DND-41 (cell line): ENCODE data around the gene PTPRO.
A peak's percentile ranks its signal among the peaks of the same experiment; 100 is the strongest.

Experiments used
- ATAC-seq: fragments of 200-7000 bp; cut with Tn5 transposase; 3 replicates; pipeline ENCODE4 v1.9.1; 2021; ENCODE audit warnings: low read depth; ENCODE audit not compliant: insufficient read depth
- DNase-seq: peaks from one replicate; pipeline ENCODE4 v3.0.0-alpha.2; 2020
- H2AFZ ChIP-seq: 2 replicates; pipeline ENCODE4 v1.6.0; 2012; ENCODE audit warnings: low read depth, low read length
- H3K27ac ChIP-seq: 2 replicates; pipeline ENCODE4 v1.5.1; 2012; ENCODE audit warnings: low read length, inconsistent platforms
- H3K27me3 ChIP-seq: fragments of 200-600 bp; sonication (generic); 2 replicates; pipeline ENCODE4 v1.6.0; 2012; ENCODE audit warnings: low read length, mild to moderate bottlenecking, inconsistent platforms; ENCODE audit not compliant: insufficient read depth, poor library complexity
- H3K36me3 ChIP-seq: 2 replicates; pipeline ENCODE4 v1.5.1; 2012; ENCODE audit warnings: low read length, inconsistent platforms; ENCODE audit not compliant: insufficient read depth
- H3K4me1 ChIP-seq: 2 replicates; pipeline ENCODE4 v1.5.1; 2012; ENCODE audit warnings: mild to moderate bottlenecking, low read length; ENCODE audit not compliant: insufficient read depth
- H3K4me2 ChIP-seq: 2 replicates; pipeline ENCODE4 v1.6.0; 2012; ENCODE audit warnings: mild to moderate bottlenecking, moderate library complexity, low read length, inconsistent platforms; ENCODE audit not compliant: insufficient read depth
- H3K4me3 ChIP-seq, 2 experiments: fragments of 200-600 bp in 1 of 2; shearing (Covaris generic) in 1 of 2; 2 replicates each; pipeline ENCODE4 v1.5.1; 2012 to 2016; ENCODE audit warnings: inconsistent platforms in 2 of 2, low read length in 2 of 2, mild to moderate bottlenecking in 2 of 2, low read depth in 1 of 2, moderate library complexity in 1 of 2
- H3K79me2 ChIP-seq: 2 replicates; pipeline ENCODE4 v1.6.0; 2012; ENCODE audit warnings: low read length, inconsistent platforms; ENCODE audit not compliant: insufficient read depth
- H3K9ac ChIP-seq: 2 replicates; pipeline ENCODE4 v1.6.0; 2012; ENCODE audit warnings: low read depth, mild to moderate bottlenecking, inconsistent platforms, low read length, moderate library complexity
- H3K9me3 ChIP-seq: 2 replicates; pipeline ENCODE4 v1.5.1; 2012; ENCODE audit warnings: low read length, moderate library complexity, mild to moderate bottlenecking, inconsistent platforms; ENCODE audit not compliant: insufficient read depth, severe bottlenecking
- H4K20me1 ChIP-seq: 2 replicates; pipeline ENCODE4 v1.6.0; 2012; ENCODE audit warnings: low read length; ENCODE audit not compliant: insufficient read depth
- EZH2 ChIP-seq: IDR thresholded peaks from 3 replicates; pipeline ENCODE4 v1.6.1; 2012; ENCODE audit warnings: borderline replicate concordance, low read depth, mild to moderate bottlenecking, moderate library complexity, low read length, inconsistent platforms; ENCODE audit not compliant: severe bottlenecking
- TF ChIP-seq, protein P1 (sequence below): IDR thresholded peaks from 2 replicates; pipeline ENCODE4 v1.5.1; 2012; ENCODE audit warnings: borderline replicate concordance, low read length, moderate library complexity, mild to moderate bottlenecking; ENCODE audit not compliant: poor library complexity, severe bottlenecking; ENCODE audit errors: extremely low read depth

PTPRO gene

DNA sequence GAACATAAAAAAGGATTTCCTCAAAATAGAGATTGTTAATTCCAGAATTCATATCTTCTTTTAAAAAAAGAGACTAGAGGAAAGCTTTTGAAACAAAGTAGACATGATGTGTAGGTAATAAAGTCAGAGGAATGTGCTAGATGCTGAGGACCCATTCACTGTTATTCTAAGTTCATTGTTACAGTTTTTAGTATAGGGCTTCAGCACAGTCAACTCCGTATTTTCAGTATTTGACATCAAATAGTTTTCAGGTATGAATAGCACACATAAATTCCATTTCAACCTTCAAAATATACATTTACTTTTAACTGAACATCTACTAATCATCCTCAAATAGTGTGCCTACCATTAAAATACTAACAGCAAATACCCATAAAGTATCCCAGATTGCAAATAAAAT, 239.1 kb downstream of the PTPRO start:
- Histone ChIP-seq H3K27ac (peak overlapping the region; percentile 96), H3K27me3 (no peaks in the 10 kb centered on the region), H4K20me1 (no peaks in the 10 kb centered on the region), H3K4me1 (peaks cover 72% of the 10 kb centered on the region), H3K4me3 (peak overlapping the region in 1 of 2 experiments; percentile 47; a peak in 2 of 4 replicates), H3K9ac (peak overlapping the region; percentile 67), H3K4me2 (peak overlapping the region; percentile 54), H3K36me3 (no peaks in the 10 kb centered on the region), H3K9me3 (no peaks in the 10 kb centered on the region), H3K79me2 (peaks cover 5% of the 10 kb centered on the region; the same call in 1 of the 2 replicates), H2AFZ (no peak overlapping the region)
- DNase-seq (no peak), ATAC-seq (no peak)
- TF ChIP-seq EZH2, result no peak
- TF ChIP-seq, protein P1, sequence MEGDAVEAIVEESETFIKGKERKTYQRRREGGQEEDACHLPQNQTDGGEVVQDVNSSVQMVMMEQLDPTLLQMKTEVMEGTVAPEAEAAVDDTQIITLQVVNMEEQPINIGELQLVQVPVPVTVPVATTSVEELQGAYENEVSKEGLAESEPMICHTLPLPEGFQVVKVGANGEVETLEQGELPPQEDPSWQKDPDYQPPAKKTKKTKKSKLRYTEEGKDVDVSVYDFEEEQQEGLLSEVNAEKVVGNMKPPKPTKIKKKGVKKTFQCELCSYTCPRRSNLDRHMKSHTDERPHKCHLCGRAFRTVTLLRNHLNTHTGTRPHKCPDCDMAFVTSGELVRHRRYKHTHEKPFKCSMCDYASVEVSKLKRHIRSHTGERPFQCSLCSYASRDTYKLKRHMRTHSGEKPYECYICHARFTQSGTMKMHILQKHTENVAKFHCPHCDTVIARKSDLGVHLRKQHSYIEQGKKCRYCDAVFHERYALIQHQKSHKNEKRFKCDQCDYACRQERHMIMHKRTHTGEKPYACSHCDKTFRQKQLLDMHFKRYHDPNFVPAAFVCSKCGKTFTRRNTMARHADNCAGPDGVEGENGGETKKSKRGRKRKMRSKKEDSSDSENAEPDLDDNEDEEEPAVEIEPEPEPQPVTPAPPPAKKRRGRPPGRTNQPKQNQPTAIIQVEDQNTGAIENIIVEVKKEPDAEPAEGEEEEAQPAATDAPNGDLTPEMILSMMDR, result no peak

- Histone ChIP-seq H2AFZ (no peak overlapping the region), H3K4me1 (peaks cover 81% of the 10 kb centered on the region), H3K79me2 (peaks cover 5% of the 10 kb centered on the region; the same call in 1 of the 2 replicates), H3K27me3 (no peaks in the 10 kb centered on the region), H3K27ac (peak overlapping the region; percentile 96), H4K20me1 (no peaks in the 10 kb centered on the region), H3K9me3 (no peaks in the 10 kb centered on the region), H3K4me2 (peak overlapping the region; percentile 54), H3K36me3 (no peaks in the 10 kb centered on the region), H3K9ac (peak overlapping the region; percentile 67), H3K4me3 (peak overlapping the region in 1 of 2 experiments; percentile 47; a peak in 2 of 4 replicates)
- DNase-seq (peak; percentile 83), ATAC-seq (peak; percentile 92)
- TF ChIP-seq, protein P1, result peak; percentile 19
- no peak for TF ChIP-seq EZH2
These were observed 240.0 kb downstream of the PTPRO start for GRCh38 chr12:15562263-15562662.

DNA sequence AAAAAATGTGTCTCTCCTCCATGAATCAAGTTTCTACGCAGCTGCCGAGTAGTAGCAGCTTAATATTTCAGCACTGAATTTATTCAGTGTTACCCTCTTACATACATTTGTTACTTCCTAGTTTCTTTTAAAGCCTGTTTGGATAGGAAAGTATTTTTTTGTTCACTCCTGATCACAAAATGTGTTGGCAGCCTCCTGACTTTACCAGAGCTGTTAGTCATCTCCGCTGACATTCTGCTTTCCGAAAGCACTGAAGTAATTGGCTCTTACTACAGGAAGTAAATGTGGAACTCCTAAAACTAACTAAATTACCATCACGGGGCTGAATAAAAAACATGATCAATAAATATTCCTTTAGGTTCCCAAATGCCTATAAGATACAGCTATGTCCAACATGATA, 241.4 kb downstream of the PTPRO start:
- no peaks in the 10 kb centered on the region for H3K36me3 ChIP-seq
- no peaks in the 10 kb centered on the region for H3K9me3 ChIP-seq
- TF ChIP-seq, protein P1, result no peak
- TF ChIP-seq EZH2, result no peak
- H3K27me3 ChIP-seq, result no peaks in the 10 kb centered on the region
- peaks cover 82% of the 10 kb centered on the region for H3K4me1 ChIP-seq
- H3K27ac ChIP-seq, result peak overlapping the region; percentile 96
- H3K4me3 ChIP-seq, result peak overlapping the region in 1 of 2 experiments; percentile 47; a peak in 2 of 4 replicates
- H4K20me1 ChIP-seq, result no peaks in the 10 kb centered on the region
- DNase-seq, result peak; percentile 46
- H3K4me2 ChIP-seq, result peak overlapping the region; percentile 54
- peaks cover 5% of the 10 kb centered on the region; the same call in 1 of the 2 replicates for H3K79me2 ChIP-seq
- H2AFZ ChIP-seq, result peak overlapping the region; percentile 51
- peak; percentile 25; the same call in 2 of the 3 replicates for ATAC-seq
- H3K9ac ChIP-seq, result peak overlapping the region; percentile 67
